Immature natural killer cell (primary cell): ENCODE data around the gene HCLS1. TPM values are rescaled to one million over a fixed set of nuclear protein-coding genes. Genes with fewer than 3 reads are reported as not detected.
"Not testable (repeated sequence)": the region's sequence is repeated elsewhere in the genome, so short reads cannot be mapped to it uniquely, and the experiment has no call there.

Source experiments
- DNase-seq, 3 donors: peaks; one replicate each; pipeline ENCODE4 v3.0.0; 2022; ENCODE audit warnings: mixed read lengths in 1 of 3
- H3K27ac Mint-ChIP-seq, 6 donors: one replicate each; pipeline ENCODE4 v1.8.0; 2020; ENCODE audit warnings: mixed read lengths in 6 of 6, mild to moderate bottlenecking in 5 of 6, inconsistent platforms in 4 of 6, moderate library complexity in 3 of 6
- H3K27me3 Mint-ChIP-seq, 3 donors: one replicate each; pipeline ENCODE4 v1.8.0; 2020 to 2021; ENCODE audit warnings: low read depth in 3 of 3, mild to moderate bottlenecking in 3 of 3, mixed read lengths in 3 of 3, moderate library complexity in 3 of 3, inconsistent platforms in 1 of 3
- H3K36me3 Mint-ChIP-seq, 3 donors: one replicate each; pipeline ENCODE4 v1.8.0; 2020; ENCODE audit warnings: mixed read lengths in 3 of 3, inconsistent platforms in 2 of 3, mild to moderate bottlenecking in 2 of 3
- H3K4me1 Mint-ChIP-seq, 2 donors: one replicate each; pipeline ENCODE4 v1.8.0; 2020; ENCODE audit warnings: inconsistent platforms in 2 of 2, mild to moderate bottlenecking in 2 of 2, mixed read lengths in 2 of 2, moderate library complexity in 1 of 2
- H3K4me3 Mint-ChIP-seq, 5 donors: one replicate each; pipeline ENCODE4 v1.8.0; 2020; ENCODE audit warnings: mild to moderate bottlenecking in 5 of 5, mixed read lengths in 5 of 5, inconsistent platforms in 3 of 5, moderate library complexity in 3 of 5
- H3K9me3 Mint-ChIP-seq, 6 donors: one replicate each; pipeline ENCODE4 v1.8.0; 2020; ENCODE audit warnings: mild to moderate bottlenecking in 6 of 6, mixed read lengths in 6 of 6, inconsistent platforms in 4 of 6, moderate library complexity in 3 of 6
- polyA plus RNA-seq, 3 donors: library from polyadenylated mRNA; unstranded; fragments of 300-500 nt; fragmentation: Illumina TruSeq; gene quantifications; one replicate each; pipeline ENCODE4 v1.2.3, GENCODE V29; 2021

The HCLS1 gene
- polyA plus RNA-seq: 100 to 1,000 TPM; 394 to 546 (median 502) TPM

DNA sequence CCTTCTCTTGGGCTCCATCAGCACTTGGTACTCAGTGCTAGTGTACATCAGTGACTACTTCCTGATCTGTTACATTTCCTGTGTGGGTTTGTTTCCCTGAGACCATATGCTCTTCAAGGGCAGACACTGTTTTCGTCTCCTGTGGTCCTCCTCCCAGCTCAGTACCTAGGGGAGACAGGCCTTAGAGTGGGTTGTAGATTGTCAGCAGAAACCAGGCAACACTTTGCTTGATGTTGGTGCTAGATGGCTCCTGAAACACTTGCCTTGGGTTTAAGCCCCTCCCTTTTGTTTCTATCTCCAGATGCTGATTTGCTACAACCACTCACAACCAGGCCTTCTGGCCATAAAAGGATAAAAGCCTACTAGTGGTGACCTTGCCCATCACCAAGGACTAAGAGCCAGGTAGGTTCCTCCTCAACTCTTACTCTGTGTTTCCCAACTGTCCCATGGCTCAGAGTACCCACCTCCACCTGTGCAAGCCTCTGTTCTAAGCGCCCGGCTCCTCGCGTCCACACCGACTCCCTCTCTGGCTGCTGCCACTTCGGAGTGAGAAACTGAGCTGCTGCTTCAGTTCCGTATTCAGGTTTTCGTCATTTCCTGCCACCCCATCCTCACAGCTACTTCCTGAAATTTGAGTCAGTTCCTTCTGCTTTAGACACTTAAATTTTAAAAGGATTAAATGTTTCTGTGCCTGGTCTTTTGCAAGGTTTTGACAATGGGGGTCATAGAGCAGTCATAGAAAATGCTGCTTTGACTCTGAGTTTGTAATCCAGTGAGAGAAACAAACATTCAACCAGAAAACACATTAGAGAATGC is at the start of gene HCLS1:
Gene HCLS1, minus strand, starts transcription at position 548 of the 816 bp plus-strand sequence. CDS start 2,556 bp downstream, outside the sequence.
- peaks cover 37 to 60% (median 57%) of the 10 kb centered on the region in 3 donors for H3K36me3 Mint-ChIP-seq
- peaks cover 3 to 7% (median 4%) of the 10 kb centered on the region in 3 donors for H3K27me3 Mint-ChIP-seq
- peaks cover 59 to 63% of the 10 kb centered on the region in 2 donors for H3K4me1 Mint-ChIP-seq
- H3K27ac Mint-ChIP-seq: peak within 1 kb of the TSS; percentile 98 to 100 (median 99)
- DNase-seq: peak; percentile 76 to 81 (median 81)
- H3K4me3 Mint-ChIP-seq: peak within 1 kb of the TSS; percentile 94 to 98 (median 97)
- H3K9me3 Mint-ChIP-seq: no peaks in the 10 kb centered on the region

GRCh38 chr3:121710347-121710746 is 49.6 kb upstream of the HCLS1 start:
- no peaks in the 10 kb centered on the region for H3K27me3 Mint-ChIP-seq
- no peaks in the 10 kb centered on the region for H3K9me3 Mint-ChIP-seq
- H3K4me1 Mint-ChIP-seq: peaks cover 0 to 3% of the 10 kb centered on the region in 2 donors
- H3K36me3 Mint-ChIP-seq: peaks cover 20 to 40% (median 30%) of the 10 kb centered on the region in 3 donors
- H3K27ac Mint-ChIP-seq: no peak overlapping the region
- no peak for DNase-seq
- H3K4me3 Mint-ChIP-seq: no peak overlapping the region

GRCh38 chr3:121707531-121708273 is 47.0 kb upstream of the HCLS1 start:
- H3K4me3 Mint-ChIP-seq: no peak overlapping the region
- DNase-seq: no peak
- H3K27me3 Mint-ChIP-seq: no peaks in the 10 kb centered on the region
- H3K9me3 Mint-ChIP-seq: no peaks in the 10 kb centered on the region
- peaks cover 24 to 40% (median 31%) of the 10 kb centered on the region in 3 donors for H3K36me3 Mint-ChIP-seq
- peaks cover 0 to 3% of the 10 kb centered on the region in 2 donors for H3K4me1 Mint-ChIP-seq
- no peak overlapping the region for H3K27ac Mint-ChIP-seq

GRCh38 chr3:121705541-121705940 is 44.8 kb upstream of the HCLS1 start:
- H3K4me3 Mint-ChIP-seq: no peak overlapping the region
- H3K9me3 Mint-ChIP-seq: no peaks in the 10 kb centered on the region
- H3K36me3 Mint-ChIP-seq: peaks cover 29 to 40% (median 38%) of the 10 kb centered on the region in 3 donors
- H3K27ac Mint-ChIP-seq: no peak overlapping the region
- no peak for DNase-seq
- no peaks in the 10 kb centered on the region for H3K27me3 Mint-ChIP-seq
- peaks cover 0 to 3% of the 10 kb centered on the region in 2 donors for H3K4me1 Mint-ChIP-seq

DNA sequence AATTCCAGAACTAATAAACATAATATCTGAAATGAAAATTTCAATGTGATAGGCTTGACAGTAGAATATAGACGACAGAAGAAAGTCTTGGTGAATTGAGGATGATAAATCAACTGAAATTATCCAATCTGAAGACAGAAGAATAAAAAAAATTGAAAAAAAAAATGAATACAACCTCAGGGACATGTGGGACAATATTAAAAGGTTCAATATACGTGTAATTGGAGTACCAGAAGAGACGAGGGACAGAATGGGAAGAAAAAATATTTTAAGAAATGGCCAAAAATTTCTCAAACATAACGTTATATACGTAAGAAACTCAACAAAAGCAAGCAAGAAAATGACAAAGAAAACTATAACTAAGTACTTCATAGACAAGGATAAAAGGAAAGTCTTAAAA is 43.3 kb upstream of the HCLS1 start:
- H3K27ac Mint-ChIP-seq: no peak overlapping the region
- H3K9me3 Mint-ChIP-seq: no peaks in the 10 kb centered on the region
- peaks cover 35 to 50% (median 37%) of the 10 kb centered on the region in 3 donors for H3K36me3 Mint-ChIP-seq
- H3K4me3 Mint-ChIP-seq: no peak overlapping the region
- H3K4me1 Mint-ChIP-seq: peaks cover 0 to 1% of the 10 kb centered on the region in 2 donors
- no peaks in the 10 kb centered on the region for H3K27me3 Mint-ChIP-seq
- no peak for DNase-seq

DNA sequence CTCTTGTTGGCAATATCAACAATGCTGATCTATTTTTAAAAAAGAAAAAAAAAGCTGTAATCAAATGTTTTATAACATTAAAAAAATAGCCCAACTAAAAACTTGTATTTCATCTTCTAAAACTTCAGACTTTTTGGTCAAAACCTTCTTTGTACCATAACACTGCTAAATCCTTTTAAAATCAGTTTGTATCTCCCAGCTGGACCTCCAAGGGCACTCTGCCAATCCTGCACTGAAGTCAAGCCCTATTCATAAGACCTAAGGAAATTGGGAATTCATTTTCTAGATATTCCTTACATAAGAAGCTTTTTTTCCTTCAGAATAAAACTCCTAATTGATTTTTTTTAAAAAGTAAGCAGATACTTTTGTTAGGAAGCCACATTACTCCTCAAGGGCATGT is 38.2 kb upstream of the HCLS1 start:
- Mint-ChIP-seq H3K27ac (no peak overlapping the region), H3K36me3 (peaks cover 21 to 45% (median 37%) of the 10 kb centered on the region in 3 donors), H3K27me3 (peaks cover 0 to 1% (median 0%) of the 10 kb centered on the region in 3 donors)

DNA sequence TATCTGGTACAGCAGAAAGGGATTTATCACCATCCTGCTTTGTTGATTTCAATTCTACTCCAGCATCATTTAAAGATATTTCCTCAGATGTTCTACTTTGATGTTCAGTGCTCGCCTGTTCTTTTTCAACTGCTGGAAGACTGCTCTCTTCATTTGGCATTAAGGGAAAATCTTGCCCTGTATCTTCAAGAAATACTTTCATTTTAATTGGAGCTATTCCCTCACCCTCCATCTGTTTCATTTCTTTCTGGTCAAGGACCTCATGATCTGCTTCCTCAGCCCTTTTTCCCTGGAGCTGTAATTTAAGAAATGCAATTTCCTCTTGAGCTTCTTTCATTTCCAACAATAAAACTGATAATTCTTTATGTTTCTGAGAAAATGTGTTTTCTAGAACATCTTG is 37.8 kb upstream of the HCLS1 start:
- DNase-seq: no peak
- H3K27ac Mint-ChIP-seq: no peak overlapping the region
- peaks cover 18 to 43% (median 33%) of the 10 kb centered on the region in 3 donors for H3K36me3 Mint-ChIP-seq
- no peaks in the 10 kb centered on the region for H3K9me3 Mint-ChIP-seq
- H3K4me1 Mint-ChIP-seq: no peaks in the 10 kb centered on the region
- H3K4me3 Mint-ChIP-seq: no peak overlapping the region
- H3K27me3 Mint-ChIP-seq: peaks cover 0 to 1% (median 0%) of the 10 kb centered on the region in 3 donors

More for the DNA sequence above, 38.2 kb upstream of the HCLS1 start:
- no peaks in the 10 kb centered on the region for H3K4me1 Mint-ChIP-seq
- no peak for DNase-seq
- H3K4me3 Mint-ChIP-seq: no peak overlapping the region
- H3K9me3 Mint-ChIP-seq: no peaks in the 10 kb centered on the region

GRCh38 chr3:121696186-121696585 is 35.5 kb upstream of the HCLS1 start:
- H3K9me3 Mint-ChIP-seq: no peaks in the 10 kb centered on the region

GRCh38 chr3:121692010-121692699 is 31.5 kb upstream of the HCLS1 start:
- H3K27me3 Mint-ChIP-seq: no peaks in the 10 kb centered on the region
- H3K36me3 Mint-ChIP-seq: peaks cover 32 to 37% (median 33%) of the 10 kb centered on the region in 3 donors
- H3K4me3 Mint-ChIP-seq: no peak overlapping the region
- no peaks in the 10 kb centered on the region for H3K4me1 Mint-ChIP-seq
- no peak for DNase-seq
- H3K27ac Mint-ChIP-seq: no peak overlapping the region
- no peaks in the 10 kb centered on the region for H3K9me3 Mint-ChIP-seq

More at GRCh38 chr3:121696186-121696585, 35.5 kb upstream of the HCLS1 start:
- peaks cover 0 to 1% (median 0%) of the 10 kb centered on the region in 3 donors for H3K27me3 Mint-ChIP-seq
- no peak overlapping the region for H3K27ac Mint-ChIP-seq
- DNase-seq: no peak
- H3K4me3 Mint-ChIP-seq: no peak overlapping the region
- peaks cover 33 to 52% (median 36%) of the 10 kb centered on the region in 3 donors for H3K36me3 Mint-ChIP-seq
- H3K4me1 Mint-ChIP-seq: no peaks in the 10 kb centered on the region

- peak overlapping the region in 5 of 6 donors; percentile 5 to 41 (median 14) for H3K27ac Mint-ChIP-seq
- DNase-seq: no peak
- no peaks in the 10 kb centered on the region for H3K27me3 Mint-ChIP-seq
- H3K9me3 Mint-ChIP-seq: no peaks in the 10 kb centered on the region
- H3K36me3 Mint-ChIP-seq: peaks cover 36 to 43% (median 41%) of the 10 kb centered on the region in 3 donors
- no peaks in the 10 kb centered on the region for H3K4me1 Mint-ChIP-seq
- H3K4me3 Mint-ChIP-seq: no peak overlapping the region
Observed at GRCh38 chr3:121690777-121691405, 30.2 kb upstream of the HCLS1 start.

- not testable (repeated sequence) for H3K27me3 Mint-ChIP-seq, DNase-seq, H3K4me1 Mint-ChIP-seq, H3K4me3 Mint-ChIP-seq, H3K27ac Mint-ChIP-seq
- Mint-ChIP-seq H3K9me3 (peaks cover 0 to 11% (median 3%) of the 10 kb centered on the region in 6 donors), H3K36me3 (peaks cover 48 to 57% (median 56%) of the 10 kb centered on the region in 3 donors)
Observed at GRCh38 chr3:121688747-121689146, 28.0 kb upstream of the HCLS1 start.

GRCh38 chr3:121681792-121682191 is 21.1 kb upstream of the HCLS1 start:
- no peak overlapping the region for H3K27ac Mint-ChIP-seq
- H3K4me3 Mint-ChIP-seq: no peak overlapping the region
- no peaks in the 10 kb centered on the region for H3K27me3 Mint-ChIP-seq
- DNase-seq: no peak
- H3K9me3 Mint-ChIP-seq: peaks cover 0 to 11% (median 4%) of the 10 kb centered on the region in 6 donors
- no peaks in the 10 kb centered on the region for H3K4me1 Mint-ChIP-seq
- peaks cover 42 to 67% (median 57%) of the 10 kb centered on the region in 3 donors for H3K36me3 Mint-ChIP-seq

- no peak overlapping the region for H3K27ac Mint-ChIP-seq
- peaks cover 38 to 65% (median 49%) of the 10 kb centered on the region in 3 donors for H3K36me3 Mint-ChIP-seq
Observed at GRCh38 chr3:121677141-121677540, 16.4 kb upstream of the HCLS1 start.

More at GRCh38 chr3:121677141-121677540, 16.4 kb upstream of the HCLS1 start:
- Mint-ChIP-seq H3K4me3 (no peak overlapping the region), H3K27me3 (peaks cover 0 to 2% (median 0%) of the 10 kb centered on the region in 3 donors), H3K9me3 (no peaks in the 10 kb centered on the region), H3K4me1 (no peaks in the 10 kb centered on the region)
- DNase-seq: no peak
